DOHH2 (cell line): Measurements from ENCODE around the gene NIFK.

ENCODE experiments used
- H3F3A ChIP-seq: fragments of 200-600 bp; sonication (generic), shearing (Covaris generic); 2 replicates; pipeline ENCODE4 v1.6.0; 2016; ENCODE audit warnings: antibody characterized with exemption, mild to moderate bottlenecking; ENCODE audit not compliant: control insufficient read depth, insufficient read depth
- H3K27ac ChIP-seq: fragments of 200-600 bp; sonication (generic); 2 replicates; pipeline ENCODE4 v1.5.1; 2014; ENCODE audit warnings: low read depth, mild to moderate bottlenecking, low read length, moderate library complexity
- H3K27me3 ChIP-seq: fragments of 200-600 bp; sonication (generic); 2 replicates; pipeline ENCODE4 v1.6.1; 2014; ENCODE audit warnings: mild to moderate bottlenecking, low read length, mixed read lengths; ENCODE audit not compliant: control insufficient read depth
- H3K36me3 ChIP-seq: fragments of 200-600 bp; sonication (generic); 2 replicates; pipeline ENCODE4 v1.6.1; 2014; ENCODE audit warnings: mild to moderate bottlenecking, low read length, moderate library complexity, mixed read lengths; ENCODE audit not compliant: control insufficient read depth
- H3K4me1 ChIP-seq: fragments of 200-600 bp; sonication (generic); 2 replicates; pipeline ENCODE4 v1.6.1; 2014; ENCODE audit warnings: mild to moderate bottlenecking, low read length, mixed read lengths; ENCODE audit not compliant: control insufficient read depth
- H3K4me2 ChIP-seq: fragments of 200-600 bp; sonication (generic); 2 replicates; pipeline ENCODE4 v1.6.0; 2014; ENCODE audit warnings: mild to moderate bottlenecking, low read length, moderate library complexity
- H3K4me3 ChIP-seq: fragments of 200-600 bp; sonication (generic); 2 replicates; pipeline ENCODE4 v1.5.1; 2014; ENCODE audit warnings: mild to moderate bottlenecking, low read length, mixed read lengths
- H3K79me2 ChIP-seq: fragments of 200-600 bp; sonication (generic); 2 replicates; pipeline ENCODE4 v1.6.1; 2014; ENCODE audit warnings: mild to moderate bottlenecking, low read length, mixed read lengths; ENCODE audit not compliant: control insufficient read depth
- H3K9me2 ChIP-seq: fragments of 200-600 bp; sonication (generic); replicated peaks from 2 replicates; pipeline ENCODE4 v1.6.1; 2014; ENCODE audit warnings: mild to moderate bottlenecking, low read length, mixed read lengths; ENCODE audit not compliant: control insufficient read depth
- H3K9me3 ChIP-seq: fragments of 200-600 bp; sonication (generic); 2 replicates; pipeline ENCODE4 v1.6.1; 2014; ENCODE audit warnings: antibody characterized with exemption, low read length, mixed read lengths; ENCODE audit not compliant: control insufficient read depth, insufficient read depth
- H4K20me1 ChIP-seq: fragments of 200-600 bp; sonication (generic); 2 replicates; pipeline ENCODE4 v1.6.0; 2014; ENCODE audit warnings: low read depth, mild to moderate bottlenecking, antibody characterized with exemption, low read length, moderate library complexity; ENCODE audit not compliant: control insufficient read depth, insufficient read depth
- EZH2phosphoT487 ChIP-seq: fragments of 200-600 bp; sonication (generic); IDR thresholded peaks from 2 replicates; pipeline ENCODE4 v1.6.1; 2017; ENCODE audit warnings: borderline replicate concordance, mild to moderate bottlenecking, antibody characterized with exemption, low read length, moderate library complexity, mixed read lengths
- TF ChIP-seq, protein P1 (sequence below): fragments of 200-600 bp; sonication (generic); IDR thresholded peaks from one replicate; pipeline ENCODE4 v1.5.1; 2014; ENCODE audit warnings: antibody characterized with exemption, mild to moderate bottlenecking, low read depth, low read length; ENCODE audit not compliant: poor library complexity, severe bottlenecking

Gene NIFK

DNA sequence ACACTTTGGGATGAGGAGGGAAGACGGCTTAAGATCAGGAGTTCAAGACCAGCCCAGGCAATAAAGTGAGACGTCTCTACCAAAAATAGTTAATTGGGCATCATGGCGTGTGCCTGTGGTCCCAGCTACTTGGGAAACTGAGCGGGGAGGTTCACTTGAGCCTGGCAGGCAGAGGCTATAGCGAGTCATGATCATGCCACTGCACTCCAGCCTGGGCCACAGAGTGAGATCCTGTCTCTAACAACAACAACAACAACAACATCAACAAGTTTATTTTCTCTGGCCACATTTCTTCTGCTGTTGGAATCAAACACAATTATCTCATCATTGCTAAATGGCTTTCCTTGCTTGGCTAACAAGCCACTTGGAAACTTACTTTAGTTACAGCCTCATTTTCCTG is 13.4 kb downstream of the NIFK start:
- H3K4me3 ChIP-seq: no peak overlapping the region
- no peaks in the 10 kb centered on the region for H3K79me2 ChIP-seq
- H3K9me2 ChIP-seq: no peaks in the 10 kb centered on the region
- no peaks in the 10 kb centered on the region for H3K9me3 ChIP-seq
- peaks cover 4% of the 10 kb centered on the region; the same call in 1 of the 2 replicates for H4K20me1 ChIP-seq
- no peak overlapping the region for H3K4me2 ChIP-seq
- TF ChIP-seq, protein P1, sequence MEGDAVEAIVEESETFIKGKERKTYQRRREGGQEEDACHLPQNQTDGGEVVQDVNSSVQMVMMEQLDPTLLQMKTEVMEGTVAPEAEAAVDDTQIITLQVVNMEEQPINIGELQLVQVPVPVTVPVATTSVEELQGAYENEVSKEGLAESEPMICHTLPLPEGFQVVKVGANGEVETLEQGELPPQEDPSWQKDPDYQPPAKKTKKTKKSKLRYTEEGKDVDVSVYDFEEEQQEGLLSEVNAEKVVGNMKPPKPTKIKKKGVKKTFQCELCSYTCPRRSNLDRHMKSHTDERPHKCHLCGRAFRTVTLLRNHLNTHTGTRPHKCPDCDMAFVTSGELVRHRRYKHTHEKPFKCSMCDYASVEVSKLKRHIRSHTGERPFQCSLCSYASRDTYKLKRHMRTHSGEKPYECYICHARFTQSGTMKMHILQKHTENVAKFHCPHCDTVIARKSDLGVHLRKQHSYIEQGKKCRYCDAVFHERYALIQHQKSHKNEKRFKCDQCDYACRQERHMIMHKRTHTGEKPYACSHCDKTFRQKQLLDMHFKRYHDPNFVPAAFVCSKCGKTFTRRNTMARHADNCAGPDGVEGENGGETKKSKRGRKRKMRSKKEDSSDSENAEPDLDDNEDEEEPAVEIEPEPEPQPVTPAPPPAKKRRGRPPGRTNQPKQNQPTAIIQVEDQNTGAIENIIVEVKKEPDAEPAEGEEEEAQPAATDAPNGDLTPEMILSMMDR: no peak
- no peak for TF ChIP-seq EZH2phosphoT487
- peaks cover 27% of the 10 kb centered on the region for H3F3A ChIP-seq
- no peaks in the 10 kb centered on the region; the same call in 1 of the 2 replicates for H3K4me1 ChIP-seq
- H3K27ac ChIP-seq: no peak overlapping the region
- H3K27me3 ChIP-seq: no peaks in the 10 kb centered on the region
- H3K36me3 ChIP-seq: peaks cover 23% of the 10 kb centered on the region

DNA sequence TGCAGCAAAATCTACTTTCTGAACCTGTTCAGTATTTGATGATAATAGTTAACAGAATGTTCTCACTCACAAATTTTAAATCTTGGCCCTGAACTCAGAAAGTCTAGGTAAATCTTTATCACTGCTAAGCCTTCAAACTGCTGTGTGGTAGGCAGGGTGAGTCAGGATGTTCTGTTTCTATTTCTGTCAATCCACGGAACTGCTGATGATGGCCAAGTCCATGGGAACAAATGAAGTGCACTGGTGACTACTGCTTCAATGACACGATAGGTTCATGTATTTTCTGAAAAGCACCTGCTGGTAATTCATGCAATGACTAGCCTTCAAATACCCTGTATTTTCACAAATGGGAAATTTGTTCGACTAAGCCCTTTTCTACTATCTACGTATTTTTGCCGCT is 14.2 kb downstream of the NIFK start:
- Histone ChIP-seq H3K9me2 (no peaks in the 10 kb centered on the region), H4K20me1 (peaks cover 4% of the 10 kb centered on the region; the same call in 1 of the 2 replicates), H3K9me3 (no peaks in the 10 kb centered on the region), H3K36me3 (peaks cover 15% of the 10 kb centered on the region), H3K4me2 (no peak overlapping the region), H3K27me3 (no peaks in the 10 kb centered on the region), H3K79me2 (no peaks in the 10 kb centered on the region), H3K27ac (no peak overlapping the region), H3F3A (peaks cover 18% of the 10 kb centered on the region), H3K4me3 (no peak overlapping the region), H3K4me1 (no peaks in the 10 kb centered on the region; the same call in 1 of the 2 replicates)
- TF ChIP-seq, protein P1: no peak
- TF ChIP-seq EZH2phosphoT487: no peak

DNA sequence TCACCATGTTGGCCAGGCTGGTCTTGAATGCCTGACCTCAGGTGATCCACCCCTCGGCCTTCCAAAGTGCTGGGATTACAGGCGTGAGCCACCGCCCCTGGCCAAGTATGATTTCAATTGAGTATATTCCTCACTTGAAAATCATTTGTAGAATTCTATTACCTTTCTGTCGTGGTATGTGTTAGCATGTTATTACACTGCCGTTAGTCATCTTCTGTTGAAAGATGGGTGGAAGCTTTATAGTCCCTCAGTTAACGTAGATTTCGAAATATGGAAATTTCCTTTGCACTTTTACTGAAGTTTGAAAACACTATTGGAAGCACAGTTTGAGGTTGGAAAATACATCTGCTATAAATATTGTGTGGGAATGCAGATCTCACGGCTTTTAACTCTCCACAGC is 14.7 kb downstream of the NIFK start:
- Histone ChIP-seq H3K9me2 (no peaks in the 10 kb centered on the region), H3K4me3 (no peak overlapping the region), H3K36me3 (peaks cover 9% of the 10 kb centered on the region), H4K20me1 (peaks cover 4% of the 10 kb centered on the region; the same call in 1 of the 2 replicates), H3K4me2 (no peak overlapping the region), H3K9me3 (no peaks in the 10 kb centered on the region), H3F3A (peaks cover 16% of the 10 kb centered on the region), H3K79me2 (no peaks in the 10 kb centered on the region), H3K4me1 (no peaks in the 10 kb centered on the region; the same call in 1 of the 2 replicates), H3K27ac (no peak overlapping the region), H3K27me3 (no peaks in the 10 kb centered on the region)
- TF ChIP-seq, protein P1: no peak
- TF ChIP-seq EZH2phosphoT487: no peak

DNA sequence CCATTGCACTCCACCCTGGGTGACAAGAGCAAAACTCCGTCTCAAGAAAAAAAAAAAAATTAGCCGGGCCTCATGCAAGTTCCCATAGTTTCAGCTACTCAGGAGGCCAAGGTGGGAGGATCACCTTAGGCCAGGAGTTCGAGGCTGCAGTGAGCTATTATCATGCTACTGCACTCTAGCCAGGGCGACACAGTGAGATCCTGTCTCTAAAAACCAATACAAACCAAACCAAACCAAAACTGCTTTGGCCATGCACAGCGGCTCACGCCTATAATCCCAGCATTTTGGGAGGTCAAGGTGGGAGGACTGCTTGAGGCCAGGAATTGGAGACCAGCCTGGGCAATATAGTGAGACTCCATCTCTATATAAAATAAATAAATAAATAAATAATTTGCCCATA is 19.1 kb downstream of the NIFK start:
- H3K27ac ChIP-seq: no peak overlapping the region
- H3F3A ChIP-seq: no peaks in the 10 kb centered on the region; the same call in 1 of the 2 replicates
- H3K9me2 ChIP-seq: no peaks in the 10 kb centered on the region
- H3K36me3 ChIP-seq: no peaks in the 10 kb centered on the region
- H3K79me2 ChIP-seq: no peaks in the 10 kb centered on the region
- H3K4me3 ChIP-seq: no peak overlapping the region
- H3K4me2 ChIP-seq: no peak overlapping the region
- H4K20me1 ChIP-seq: no peaks in the 10 kb centered on the region
- H3K4me1 ChIP-seq: no peaks in the 10 kb centered on the region; the same call in 1 of the 2 replicates
- no peaks in the 10 kb centered on the region for H3K9me3 ChIP-seq
- no peaks in the 10 kb centered on the region for H3K27me3 ChIP-seq
- no peak for TF ChIP-seq EZH2phosphoT487
- TF ChIP-seq, protein P1: no peak
